GM12878 (cell line): ENCODE results near the gene NUB1. TPM values are rescaled to one million over a fixed set of nuclear protein-coding genes. Genes with fewer than 3 reads are reported as not detected.

Experiments
- ATAC-seq: fragments of 200-7000 bp; cut with Tn5 transposase; 3 replicates; pipeline ENCODE4 v1.9.1; 2020; ENCODE audit warnings: mild to moderate bottlenecking, moderate library complexity
- BruUV-seq: library from RNA; stranded (reverse); fragments of 400-500 nt; replicated peaks from 2 replicates; lab custom pipeline; 2021; lab: Mats Ljungman, UMichigan
- CTCF ChIA-PET: fragments of 300-600 bp; sonication (Branson Sonifier 250); formaldehyde crosslinking; extraction: SDS; loops from one replicate; lab custom pipeline; 2021; ENCODE audit warnings: inconsistent platforms; lab: Yijun Ruan, JAX
- POLR2A ChIA-PET: fragments of 350-600 bp; formaldehyde crosslinking; extraction: SDS; loops from one replicate; lab custom pipeline; 2021; ENCODE audit warnings: inconsistent platforms; lab: Charles Lee
- RAD21 ChIA-PET: fragments of 300-600 bp; sonication (Branson Sonifier 250); formaldehyde crosslinking; loops from one replicate; lab custom pipeline; 2023; ENCODE audit warnings: antibody characterized with exemption; ENCODE audit not compliant: unreplicated experiment; lab: Charles Lee
- SMC1A ChIA-PET: fragments of 300-600 bp; sonication (Branson Sonifier 250); formaldehyde crosslinking; loops from one replicate; lab custom pipeline; 2023; ENCODE audit not compliant: unreplicated experiment, uncharacterized antibody; lab: Charles Lee
- DNase-seq: peaks from one replicate; pipeline ENCODE4 v3.0.0-alpha.2; 2011; ENCODE audit warnings: low read depth, low spot score
- FAIRE-seq: peaks from 3 replicates; lab custom pipeline; 2011; peaks lifted over from hg19 to GRCh38; lab: Jason Lieb, UNC
- H2AFZ ChIP-seq: 2 replicates; pipeline ENCODE4 v1.6.0; 2011; ENCODE audit warnings: low read depth, low read length, control low read depth; ENCODE audit not compliant: control insufficient read depth
- H3K27ac ChIP-seq: 2 replicates; pipeline ENCODE4 v1.5.1; 2011; ENCODE audit warnings: control low read depth; ENCODE audit not compliant: control insufficient read depth, insufficient read depth
- H3K27me3 ChIP-seq, 2 experiments: replicated peaks in 1 of 2; 2 replicates each; pipeline versions ENCODE4 v1.6.0 to v1.6.1; 2011; ENCODE audit warnings: low read length in 1 of 2; ENCODE audit not compliant: control insufficient read depth in 2 of 2, insufficient read depth in 2 of 2
- H3K36me3 ChIP-seq, 2 experiments: 2 replicates each; pipeline ENCODE4 v1.5.1; 2011; ENCODE audit warnings: low read length in 1 of 2; ENCODE audit not compliant: control insufficient read depth in 2 of 2, insufficient read depth in 2 of 2
- H3K4me1 ChIP-seq: 2 replicates; pipeline ENCODE4 v1.6.1; 2011; ENCODE audit warnings: mild to moderate bottlenecking, low read length, moderate library complexity, mixed read lengths; ENCODE audit not compliant: control insufficient read depth, insufficient read depth
- H3K4me2 ChIP-seq: 2 replicates; pipeline ENCODE4 v1.6.0; 2011; ENCODE audit warnings: control low read depth; ENCODE audit not compliant: control insufficient read depth, insufficient read depth
- H3K4me3 ChIP-seq: fragments of 200-600 bp; sonication (generic); 2 replicates; pipeline ENCODE4 v1.5.1; 2016
- H3K79me2 ChIP-seq: 2 replicates; pipeline ENCODE4 v1.6.0; 2011; ENCODE audit warnings: low read length; ENCODE audit not compliant: control insufficient read depth, insufficient read depth
- H3K9ac ChIP-seq: 2 replicates; pipeline ENCODE4 v1.8.0; 2011; ENCODE audit warnings: low read length, control low read depth, mixed read lengths; ENCODE audit not compliant: control insufficient read depth, insufficient read depth
- H3K9me3 ChIP-seq: replicated peaks from 3 replicates; pipeline ENCODE4 v1.5.1; 2011; ENCODE audit warnings: mild to moderate bottlenecking, low read length; ENCODE audit not compliant: control insufficient read depth, insufficient read depth
- H4K20me1 ChIP-seq: 2 replicates; pipeline ENCODE4 v1.6.0; 2011; ENCODE audit not compliant: control insufficient read depth, insufficient read depth
- BCL11A ChIP-seq: IDR thresholded peaks from 2 replicates; pipeline ENCODE4 v1.6.1; 2011; ENCODE audit warnings: low read depth, low read length
- IRF5 ChIP-seq: fragments of 450-650 bp; IDR thresholded peaks from 2 replicates; pipeline ENCODE4 v1.6.1; 2017; ENCODE audit warnings: borderline replicate concordance
- NKRF ChIP-seq: fragments of 450-650 bp; conservative IDR thresholded peaks from 2 replicates; pipeline ENCODE4 v1.6.1; 2017; ENCODE audit warnings: mild to moderate bottlenecking, moderate library complexity
- PAX5 ChIP-seq: IDR thresholded peaks from 2 replicates; pipeline ENCODE4 v1.6.1; 2011; ENCODE audit warnings: low read depth, low read length, borderline replicate concordance
- SIN3A ChIP-seq: IDR thresholded peaks from 2 replicates; pipeline ENCODE4 v1.6.1; 2012; ENCODE audit warnings: low read depth, low read length, improper control_type of control experiment
- TCF7 ChIP-seq: IDR thresholded peaks from 2 replicates; pipeline ENCODE4 v1.6.1; 2014; ENCODE audit warnings: antibody characterized with exemption, borderline replicate concordance
- ZBTB33 ChIP-seq: fragments of 450-650 bp; IDR thresholded peaks from 2 replicates; pipeline ENCODE4 v1.6.1; 2017; ENCODE audit warnings: mild to moderate bottlenecking
- ZSCAN29 ChIP-seq: fragments of 450-650 bp; IDR thresholded peaks from 2 replicates; pipeline ENCODE4 v1.6.1; 2017; ENCODE audit warnings: mild to moderate bottlenecking, moderate library complexity
- ZZZ3 ChIP-seq: IDR thresholded peaks from 2 replicates; pipeline ENCODE4 v1.6.1; 2011; ENCODE audit warnings: low read depth; ENCODE audit not compliant: control insufficient read depth, insufficient read length
- WGBS: methylation state at CpG from one replicate; pipeline ENCODE4 v1.1.6; 2016; ENCODE audit warnings: low lambda C conversion rate; ENCODE audit not compliant: insufficient replicate concordance, insufficient coverage; ENCODE audit errors: missing lambda C conversion rate; 5-methylcytosine and 5-hydroxymethylcytosine counted together
- in situ Hi-C: fragments of 300-500 bp; cut with MboI; formaldehyde crosslinking; loops from 9 replicates; pipeline ENCODE4 v1.14.3; 2018; ENCODE audit warnings: mixed read lengths
- intact Hi-C: fragments of 100-400 bp; cut with micrococcal nuclease; formaldehyde crosslinking; loops from one replicate; pipeline ENCODE4 v1.14.2; 2022; ENCODE audit not compliant: unreplicated experiment
- polyA plus RNA-seq, 11 experiments: library from polyadenylated mRNA; depleted of rRNA in 4 of 11; unstranded in 6 of 11; stranded (reverse) in 5 of 11; fragments of >200 nt; fragmentation: Nextera tagmentation in 4 of 11; fragmentation: Illumina TruSeq in 1 of 11; extraction: Ambion mirVana in 4 of 11; extraction: Trizol in 1 of 11; gene quantifications; 1 replicate in 1 of 11; 2 replicates in 10 of 11; pipeline versions ENCODE4 v1.2.1 to v1.2.3, GENCODE V29; 2011 to 2016; ENCODE audit warnings: inconsistent platforms in 2 of 11, missing spikeins in 2 of 11, low read depth in 1 of 11
- total RNA-seq, 4 experiments: library from RNA; depleted of rRNA in 3 of 4; stranded (reverse); fragments of >200 nt in 3 of 4; fragmentation: Illumina TruSeq in 1 of 4; extraction: Trizol in 1 of 4; gene quantifications; 2 replicates each; pipeline versions ENCODE4 v1.2.1 to v1.2.3, GENCODE V29; 2013 to 2021
- TF ChIP-seq, protein P1 (sequence below): IDR thresholded peaks from 2 replicates; pipeline ENCODE4 v1.6.1; 2012; ENCODE audit warnings: low read depth, low read length, improper control_type of control experiment
- TF ChIP-seq, protein P2 (sequence below): IDR thresholded peaks from 2 replicates; pipeline ENCODE4 v1.6.1; 2012; ENCODE audit warnings: low read depth, low read length, improper control_type of control experiment
- TF ChIP-seq, protein P3 (sequence below): fragments of 450-650 bp; IDR thresholded peaks from 2 replicates; pipeline ENCODE4 v1.6.1; 2016; ENCODE audit warnings: mild to moderate bottlenecking

NUB1 gene
- total and polyA plus RNA-seq, 10 of the 15 experiments (the other 5 are each of a cell fraction or from before 2014, with no cell fraction given), result 24.1 to 102 (median 49.0) TPM

GRCh38 chr7:151386301-151387160, 44.9 kb downstream of the NUB1 start (continued):
- TF ChIP-seq, protein P1, sequence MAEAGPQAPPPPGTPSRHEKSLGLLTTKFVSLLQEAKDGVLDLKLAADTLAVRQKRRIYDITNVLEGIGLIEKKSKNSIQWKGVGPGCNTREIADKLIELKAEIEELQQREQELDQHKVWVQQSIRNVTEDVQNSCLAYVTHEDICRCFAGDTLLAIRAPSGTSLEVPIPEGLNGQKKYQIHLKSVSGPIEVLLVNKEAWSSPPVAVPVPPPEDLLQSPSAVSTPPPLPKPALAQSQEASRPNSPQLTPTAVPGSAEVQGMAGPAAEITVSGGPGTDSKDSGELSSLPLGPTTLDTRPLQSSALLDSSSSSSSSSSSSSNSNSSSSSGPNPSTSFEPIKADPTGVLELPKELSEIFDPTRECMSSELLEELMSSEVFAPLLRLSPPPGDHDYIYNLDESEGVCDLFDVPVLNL, result no peak
- TF ChIP-seq SIN3A (no peak), ZBTB33 (no peak), PAX5 (no peak), ZSCAN29 (no peak)
- TF ChIP-seq, protein P2, sequence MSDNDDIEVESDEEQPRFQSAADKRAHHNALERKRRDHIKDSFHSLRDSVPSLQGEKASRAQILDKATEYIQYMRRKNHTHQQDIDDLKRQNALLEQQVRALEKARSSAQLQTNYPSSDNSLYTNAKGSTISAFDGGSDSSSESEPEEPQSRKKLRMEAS, result no peak

DNA sequence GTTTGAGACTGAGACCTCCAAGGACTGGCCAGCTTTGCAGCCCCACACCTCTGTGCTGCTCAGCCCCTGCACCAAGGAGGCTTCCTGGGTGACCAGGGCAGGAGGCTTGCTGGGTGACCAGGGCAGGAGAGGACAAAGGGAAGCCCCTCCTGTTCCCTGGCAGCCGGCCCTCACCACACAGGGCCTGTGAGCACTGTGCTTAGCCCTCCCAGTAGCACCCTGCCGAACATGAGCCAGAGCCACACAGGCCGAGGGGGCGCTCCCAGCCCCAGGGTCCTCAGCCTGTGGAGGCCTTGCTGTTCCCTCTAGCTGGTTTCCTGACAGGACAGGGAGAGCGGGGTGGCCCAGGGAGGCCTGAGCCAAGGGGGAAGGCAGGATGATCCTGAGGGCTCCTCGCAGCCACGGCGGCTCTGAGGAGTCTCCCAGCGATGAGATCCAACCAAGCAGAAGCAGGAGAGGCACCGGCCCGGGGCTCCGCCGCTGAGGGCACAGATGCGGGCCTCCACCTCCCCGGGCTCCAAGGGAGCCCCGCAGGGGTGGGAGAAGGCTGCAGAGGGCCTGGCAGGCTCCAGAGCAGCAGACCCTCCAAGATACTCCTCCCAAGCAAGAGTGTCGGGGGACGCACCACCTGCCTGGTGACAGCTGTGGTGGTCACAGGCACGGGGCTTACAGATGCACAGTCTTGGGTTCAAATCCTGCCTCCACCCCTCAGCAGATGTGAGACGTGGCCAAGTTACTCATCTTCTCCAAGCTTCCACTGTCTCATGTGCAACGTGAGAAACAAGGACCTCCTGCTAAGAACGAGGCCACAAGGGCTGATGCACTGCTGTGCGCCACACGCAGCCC, 45.8 kb downstream of the NUB1 start:
- H3K27ac ChIP-seq, result no peak overlapping the region
- no peak for ATAC-seq
- 56% methylated on average over 24 of the region's 24 CpGs for WGBS
- no peak for DNase-seq
- H3K4me1 ChIP-seq, result no peaks in the 10 kb centered on the region
- ChIA-PET RAD21 (no interaction called here), SMC1A (no interaction called here), POLR2A (no interaction called here), CTCF (no interaction called here)
- intact Hi-C loops (no loop called here), in situ Hi-C loops (no loop called here)
- no peak overlapping the region for H3K9ac ChIP-seq
- H3K27me3 ChIP-seq, result peaks cover 2 to 3% of the 10 kb centered on the region in 2 experiments; a peak in 3 of 4 replicates
- no peaks in the 10 kb centered on the region for H3K79me2 ChIP-seq
- H4K20me1 ChIP-seq, result no peaks in the 10 kb centered on the region
- H3K9me3 ChIP-seq, result no peaks in the 10 kb centered on the region; the same call in 2 of the 3 replicates
- no peak overlapping the region for H3K4me3 ChIP-seq
- H3K36me3 ChIP-seq, result no peaks in the 10 kb centered on the region
- no peak overlapping the region for H2AFZ ChIP-seq
- H3K4me2 ChIP-seq, result no peak overlapping the region
- BruUV-seq, result no TSS peak
- FAIRE-seq, result no peak
- TF ChIP-seq ZZZ3 (no peak), TCF7 (no peak), BCL11A (no peak), NKRF (no peak), IRF5 (no peak)
- TF ChIP-seq, protein P3, sequence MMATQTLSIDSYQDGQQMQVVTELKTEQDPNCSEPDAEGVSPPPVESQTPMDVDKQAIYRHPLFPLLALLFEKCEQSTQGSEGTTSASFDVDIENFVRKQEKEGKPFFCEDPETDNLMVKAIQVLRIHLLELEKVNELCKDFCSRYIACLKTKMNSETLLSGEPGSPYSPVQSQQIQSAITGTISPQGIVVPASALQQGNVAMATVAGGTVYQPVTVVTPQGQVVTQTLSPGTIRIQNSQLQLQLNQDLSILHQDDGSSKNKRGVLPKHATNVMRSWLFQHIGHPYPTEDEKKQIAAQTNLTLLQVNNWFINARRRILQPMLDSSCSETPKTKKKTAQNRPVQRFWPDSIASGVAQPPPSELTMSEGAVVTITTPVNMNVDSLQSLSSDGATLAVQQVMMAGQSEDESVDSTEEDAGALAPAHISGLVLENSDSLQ, result no peak
